ENCODE measurements around the gene KANK2. TPM values are rescaled to one million over a fixed set of nuclear protein-coding genes. Genes with fewer than 3 reads are reported as not detected.

The KANK2 gene
- total and polyA plus RNA-seq, 2 experiments from 2014 or later = 15.9 to 65.4 TPM

DNA sequence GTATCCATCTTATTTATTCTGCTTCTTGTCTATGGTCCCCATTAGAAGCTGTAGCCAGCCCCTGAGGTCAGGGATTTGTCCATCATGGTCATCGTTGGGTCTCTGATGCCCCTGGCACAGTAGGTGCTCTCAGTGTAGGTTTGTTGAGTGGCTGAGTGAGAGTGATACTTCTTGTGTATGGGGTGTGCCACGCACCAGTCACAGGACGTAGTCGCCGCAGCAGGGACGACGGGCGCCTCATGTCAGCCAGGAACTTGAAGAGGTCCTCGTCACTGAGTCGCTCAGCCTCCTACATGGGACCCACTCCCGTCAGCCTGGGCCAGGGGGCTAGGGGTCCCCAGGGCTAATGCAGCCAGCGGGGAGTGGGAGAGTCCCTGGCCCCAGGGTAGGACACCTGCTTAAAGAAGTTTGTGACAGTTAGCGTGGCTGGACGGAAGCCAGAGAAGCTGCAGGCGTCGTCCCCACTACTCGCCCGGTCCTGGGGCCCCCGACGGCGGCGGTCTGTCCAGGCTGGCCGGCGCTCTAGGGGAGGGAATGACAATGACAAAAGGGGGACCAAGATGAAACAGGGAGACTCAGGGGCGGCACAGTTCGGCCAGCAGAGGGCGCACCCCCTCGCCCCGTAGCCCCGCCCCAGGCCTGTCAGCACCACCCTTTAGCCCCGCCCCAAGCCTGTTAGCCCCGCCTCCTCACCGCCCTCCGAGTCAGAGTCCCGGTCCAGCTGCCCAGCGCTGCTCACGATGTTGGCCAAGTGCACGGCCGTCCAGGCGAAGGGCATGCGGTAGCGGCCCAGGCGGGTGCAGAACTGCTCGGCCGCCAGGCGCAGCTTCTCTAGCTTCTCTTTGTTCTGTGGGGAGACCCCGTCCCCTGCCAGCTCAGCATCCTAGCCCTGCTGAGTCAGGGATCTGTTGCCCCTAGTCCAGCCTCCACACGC lies 45.8 kb upstream of the KANK2 start:
- Histone ChIP-seq H3K9me2 (ENCODE audit: insufficient read depth) (no peaks in the 10 kb centered on the region), H3K4me3 (peak overlapping the region; percentile 44; the same call in 1 of the 2 replicates), H3K4me2 (peak overlapping the region; percentile 62; the same call in 1 of the 2 replicates), H3K27ac (ENCODE audit: low read depth) (no peak overlapping the region), H3K4me1 (ENCODE audit: insufficient read depth) (no peaks in the 10 kb centered on the region), H4K20me1 (replicated peaks; ENCODE audit: insufficient read depth) (no peaks in the 10 kb centered on the region; the same call in 1 of the 2 replicates), H2AFZ (peak overlapping the region; percentile 84; the same call in 1 of the 2 replicates), H3K79me2 (replicated peaks; ENCODE audit: insufficient read depth) (no peaks in the 10 kb centered on the region), H3K36me3 (ENCODE audit: insufficient read depth) (no peaks in the 10 kb centered on the region), H3K27me3 (ENCODE audit: insufficient read depth) (no peaks in the 10 kb centered on the region), H3F3A (replicated peaks; ENCODE audit: low read depth) (0 out of 2 replicates have a peak, but pooled peaks cover 3% of the 10 kb centered on the region)
- H3K4me1 Mint-ChIP-seq = 0 out of 3 replicates have a peak, but pooled peaks cover 4% of the 10 kb centered on the region
- ATAC-seq = peak; percentile 96
- peak; percentile 95 for DNase-seq (ENCODE audit: low spot score)
- no peaks in the 10 kb centered on the region for H3K9me3 Mint-ChIP-seq
- H3K27ac Mint-ChIP-seq = no peak overlapping the region
- peaks cover 39% of the 10 kb centered on the region for H3K36me3 Mint-ChIP-seq (ENCODE audit: low read depth)
- TF ChIP-seq NANOG (IDR thresholded peaks at IDR 0.05; ENCODE audit: borderline replicate concordance) (no peak), CREB1 (CRISPR knock-in tag; IDR thresholded peaks at IDR 0.05; ENCODE audit: low read depth) (0 out of 2 replicates have a peak, but pooled peaks have one; percentile 28)
- TF ChIP-seq, protein P1, sequence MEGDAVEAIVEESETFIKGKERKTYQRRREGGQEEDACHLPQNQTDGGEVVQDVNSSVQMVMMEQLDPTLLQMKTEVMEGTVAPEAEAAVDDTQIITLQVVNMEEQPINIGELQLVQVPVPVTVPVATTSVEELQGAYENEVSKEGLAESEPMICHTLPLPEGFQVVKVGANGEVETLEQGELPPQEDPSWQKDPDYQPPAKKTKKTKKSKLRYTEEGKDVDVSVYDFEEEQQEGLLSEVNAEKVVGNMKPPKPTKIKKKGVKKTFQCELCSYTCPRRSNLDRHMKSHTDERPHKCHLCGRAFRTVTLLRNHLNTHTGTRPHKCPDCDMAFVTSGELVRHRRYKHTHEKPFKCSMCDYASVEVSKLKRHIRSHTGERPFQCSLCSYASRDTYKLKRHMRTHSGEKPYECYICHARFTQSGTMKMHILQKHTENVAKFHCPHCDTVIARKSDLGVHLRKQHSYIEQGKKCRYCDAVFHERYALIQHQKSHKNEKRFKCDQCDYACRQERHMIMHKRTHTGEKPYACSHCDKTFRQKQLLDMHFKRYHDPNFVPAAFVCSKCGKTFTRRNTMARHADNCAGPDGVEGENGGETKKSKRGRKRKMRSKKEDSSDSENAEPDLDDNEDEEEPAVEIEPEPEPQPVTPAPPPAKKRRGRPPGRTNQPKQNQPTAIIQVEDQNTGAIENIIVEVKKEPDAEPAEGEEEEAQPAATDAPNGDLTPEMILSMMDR (conservative IDR thresholded peaks at IDR 0.05; ENCODE audit: low read depth in 2 of 2) = peak; percentile 71 to 82
- H3K27me3 Mint-ChIP-seq (ENCODE audit: insufficient read depth, low read depth, poor library complexity) = peaks cover 10% of the 10 kb centered on the region
- H3K4me3 Mint-ChIP-seq = peak overlapping the region; percentile 48; the same call in 1 of the 3 replicates

DNA sequence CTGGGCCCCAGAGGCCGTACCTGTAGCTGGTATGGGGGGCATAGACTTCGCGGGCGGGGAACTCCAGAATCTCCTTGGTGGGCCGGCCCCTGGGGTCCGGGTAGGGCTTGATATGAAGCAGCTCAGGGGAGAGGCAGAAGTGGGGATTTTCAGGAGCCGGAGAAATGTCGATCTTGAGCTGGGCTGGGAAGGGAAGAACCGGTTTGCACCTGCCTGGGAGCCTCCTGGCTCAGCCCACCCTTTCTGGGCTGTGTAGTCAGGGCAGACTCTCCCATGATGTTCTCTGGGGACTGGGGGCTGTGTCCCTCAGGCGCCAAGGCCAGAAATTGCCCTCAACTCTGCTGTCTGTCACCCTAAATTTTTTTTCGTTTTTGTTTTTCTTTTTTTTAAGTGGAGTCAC lies 44.7 kb upstream of the KANK2 start:
- H3K27ac Mint-ChIP-seq = no peak overlapping the region
- peaks cover 36% of the 10 kb centered on the region for H3K36me3 Mint-ChIP-seq (ENCODE audit: low read depth)

More for the DNA sequence above, 44.7 kb upstream of the KANK2 start:
- H3K4me1 ChIP-seq (ENCODE audit: insufficient read depth) = no peaks in the 10 kb centered on the region
- no peaks in the 10 kb centered on the region for H3K9me3 Mint-ChIP-seq
- H3K4me3 Mint-ChIP-seq = no peak overlapping the region
- H3K4me3 ChIP-seq = no peak overlapping the region
- no peak overlapping the region for H3K4me2 ChIP-seq
- no peak for DNase-seq (ENCODE audit: low spot score)
- peaks cover 10% of the 10 kb centered on the region for H3K27me3 Mint-ChIP-seq (ENCODE audit: insufficient read depth, low read depth, poor library complexity)
- H3K4me1 Mint-ChIP-seq = peaks cover 6% of the 10 kb centered on the region
- H2AFZ ChIP-seq = no peak overlapping the region
- no peaks in the 10 kb centered on the region for H3K9me2 ChIP-seq (ENCODE audit: insufficient read depth)
- no peaks in the 10 kb centered on the region for H3F3A ChIP-seq (replicated peaks; ENCODE audit: low read depth)
- ATAC-seq = no peak
- TF ChIP-seq ZNF114 (CRISPR knock-in tag; IDR thresholded peaks at IDR 0.05) = no peak
- TF ChIP-seq ZNF331 (CRISPR knock-in tag; IDR thresholded peaks at IDR 0.05; ENCODE audit: low read depth) = no peak
- TF ChIP-seq CREB1 (CRISPR knock-in tag; IDR thresholded peaks at IDR 0.05; ENCODE audit: low read depth) = no peak
- TF ChIP-seq EZH2phosphoT487 (IDR thresholded peaks at IDR 0.05; ENCODE audit: unreplicated experiment) = no peak
- TF ChIP-seq, protein P2, sequence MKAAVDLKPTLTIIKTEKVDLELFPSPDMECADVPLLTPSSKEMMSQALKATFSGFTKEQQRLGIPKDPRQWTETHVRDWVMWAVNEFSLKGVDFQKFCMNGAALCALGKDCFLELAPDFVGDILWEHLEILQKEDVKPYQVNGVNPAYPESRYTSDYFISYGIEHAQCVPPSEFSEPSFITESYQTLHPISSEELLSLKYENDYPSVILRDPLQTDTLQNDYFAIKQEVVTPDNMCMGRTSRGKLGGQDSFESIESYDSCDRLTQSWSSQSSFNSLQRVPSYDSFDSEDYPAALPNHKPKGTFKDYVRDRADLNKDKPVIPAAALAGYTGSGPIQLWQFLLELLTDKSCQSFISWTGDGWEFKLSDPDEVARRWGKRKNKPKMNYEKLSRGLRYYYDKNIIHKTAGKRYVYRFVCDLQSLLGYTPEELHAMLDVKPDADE (IDR thresholded peaks at IDR 0.05) = no peak
- TF ChIP-seq, protein P3, sequence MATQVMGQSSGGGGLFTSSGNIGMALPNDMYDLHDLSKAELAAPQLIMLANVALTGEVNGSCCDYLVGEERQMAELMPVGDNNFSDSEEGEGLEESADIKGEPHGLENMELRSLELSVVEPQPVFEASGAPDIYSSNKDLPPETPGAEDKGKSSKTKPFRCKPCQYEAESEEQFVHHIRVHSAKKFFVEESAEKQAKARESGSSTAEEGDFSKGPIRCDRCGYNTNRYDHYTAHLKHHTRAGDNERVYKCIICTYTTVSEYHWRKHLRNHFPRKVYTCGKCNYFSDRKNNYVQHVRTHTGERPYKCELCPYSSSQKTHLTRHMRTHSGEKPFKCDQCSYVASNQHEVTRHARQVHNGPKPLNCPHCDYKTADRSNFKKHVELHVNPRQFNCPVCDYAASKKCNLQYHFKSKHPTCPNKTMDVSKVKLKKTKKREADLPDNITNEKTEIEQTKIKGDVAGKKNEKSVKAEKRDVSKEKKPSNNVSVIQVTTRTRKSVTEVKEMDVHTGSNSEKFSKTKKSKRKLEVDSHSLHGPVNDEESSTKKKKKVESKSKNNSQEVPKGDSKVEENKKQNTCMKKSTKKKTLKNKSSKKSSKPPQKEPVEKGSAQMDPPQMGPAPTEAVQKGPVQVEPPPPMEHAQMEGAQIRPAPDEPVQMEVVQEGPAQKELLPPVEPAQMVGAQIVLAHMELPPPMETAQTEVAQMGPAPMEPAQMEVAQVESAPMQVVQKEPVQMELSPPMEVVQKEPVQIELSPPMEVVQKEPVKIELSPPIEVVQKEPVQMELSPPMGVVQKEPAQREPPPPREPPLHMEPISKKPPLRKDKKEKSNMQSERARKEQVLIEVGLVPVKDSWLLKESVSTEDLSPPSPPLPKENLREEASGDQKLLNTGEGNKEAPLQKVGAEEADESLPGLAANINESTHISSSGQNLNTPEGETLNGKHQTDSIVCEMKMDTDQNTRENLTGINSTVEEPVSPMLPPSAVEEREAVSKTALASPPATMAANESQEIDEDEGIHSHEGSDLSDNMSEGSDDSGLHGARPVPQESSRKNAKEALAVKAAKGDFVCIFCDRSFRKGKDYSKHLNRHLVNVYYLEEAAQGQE (IDR thresholded peaks at IDR 0.05; ENCODE audit: unreplicated experiment) = no peak
- H3K27me3 ChIP-seq (ENCODE audit: insufficient read depth) = no peaks in the 10 kb centered on the region
- no peaks in the 10 kb centered on the region; the same call in 1 of the 2 replicates for H4K20me1 ChIP-seq (replicated peaks; ENCODE audit: insufficient read depth)
- H3K27ac ChIP-seq (ENCODE audit: low read depth) = no peak overlapping the region
- no peaks in the 10 kb centered on the region for H3K79me2 ChIP-seq (replicated peaks; ENCODE audit: insufficient read depth)
- H3K36me3 ChIP-seq (ENCODE audit: insufficient read depth) = no peaks in the 10 kb centered on the region

All from GM23338 (cell line).